A549 (cell line): ENCODE results near the gene SLC11A1.

ENCODE experiments used
- CHD2 ChIP-seq: fragments of 150-350 bp; IDR thresholded peaks from 2 replicates; pipeline ENCODE4 v1.6.1; 2014; ENCODE audit warnings: low read length; ENCODE audit not compliant: partially characterized antibody
- NR3C1 ChIP-seq: fragments of >200 bp; sonication (Bioruptor Twin); formaldehyde crosslinking; IDR thresholded peaks from 3 replicates; pipeline ENCODE4 v1.6.1; 2017
- RAD21 ChIP-seq, 2 experiments: fragments of >200 bp in 1 of 2; sonication (Bioruptor Twin) in 1 of 2; formaldehyde crosslinking in 1 of 2; IDR thresholded peaks in 1 of 2; conservative IDR thresholded peaks in 1 of 2; 2 replicates in 1 of 2; 3 replicates in 1 of 2; pipeline ENCODE4 v1.6.1; 2012 to 2018; ENCODE audit warnings: inconsistent platforms in 1 of 2
- SMC3 ChIP-seq: fragments of >200 bp; sonication (Bioruptor Twin); formaldehyde crosslinking; IDR thresholded peaks from 3 replicates; pipeline ENCODE4 v1.6.1; 2018; ENCODE audit warnings: inconsistent platforms
- TF ChIP-seq, protein P1 (sequence below): fragments of >200 bp; sonication (Bioruptor Twin); formaldehyde crosslinking; IDR thresholded peaks from 3 replicates; pipeline ENCODE4 v1.5.1; 2016
- TF ChIP-seq, protein P2 (sequence below): fragments of 450-650 bp; IDR thresholded peaks from 2 replicates; pipeline ENCODE4 v1.6.1; 2014; ENCODE audit warnings: antibody characterized with exemption

DNA sequence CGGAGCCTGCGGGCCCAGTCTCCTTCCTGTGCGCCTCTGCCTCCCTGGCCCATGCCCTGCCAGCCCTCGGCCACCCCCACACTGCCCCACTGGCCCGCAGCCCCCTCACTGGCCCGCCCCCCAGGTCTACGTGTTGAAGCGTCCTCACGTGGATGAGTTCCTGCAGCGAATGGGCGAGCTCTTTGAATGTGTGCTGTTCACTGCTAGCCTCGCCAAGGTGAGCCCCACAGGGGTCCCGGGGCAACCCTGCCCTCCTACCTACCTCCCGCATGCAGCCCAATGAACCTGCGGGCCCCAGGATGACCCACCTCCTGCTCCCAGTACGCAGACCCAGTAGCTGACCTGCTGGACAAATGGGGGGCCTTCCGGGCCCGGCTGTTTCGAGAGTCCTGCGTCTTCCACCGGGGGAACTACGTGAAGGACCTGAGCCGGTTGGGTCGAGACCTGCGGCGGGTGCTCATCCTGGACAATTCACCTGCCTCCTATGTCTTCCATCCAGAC lies 20.9 kb downstream of the SLC11A1 start:
- no peak for TF ChIP-seq SMC3
- no peak for TF ChIP-seq RAD21 (conservative IDR thresholded peaks at IDR 0.05 in 1 of 2, IDR thresholded peaks at IDR 0.05 in 1 of 2)
- TF ChIP-seq, protein P1, sequence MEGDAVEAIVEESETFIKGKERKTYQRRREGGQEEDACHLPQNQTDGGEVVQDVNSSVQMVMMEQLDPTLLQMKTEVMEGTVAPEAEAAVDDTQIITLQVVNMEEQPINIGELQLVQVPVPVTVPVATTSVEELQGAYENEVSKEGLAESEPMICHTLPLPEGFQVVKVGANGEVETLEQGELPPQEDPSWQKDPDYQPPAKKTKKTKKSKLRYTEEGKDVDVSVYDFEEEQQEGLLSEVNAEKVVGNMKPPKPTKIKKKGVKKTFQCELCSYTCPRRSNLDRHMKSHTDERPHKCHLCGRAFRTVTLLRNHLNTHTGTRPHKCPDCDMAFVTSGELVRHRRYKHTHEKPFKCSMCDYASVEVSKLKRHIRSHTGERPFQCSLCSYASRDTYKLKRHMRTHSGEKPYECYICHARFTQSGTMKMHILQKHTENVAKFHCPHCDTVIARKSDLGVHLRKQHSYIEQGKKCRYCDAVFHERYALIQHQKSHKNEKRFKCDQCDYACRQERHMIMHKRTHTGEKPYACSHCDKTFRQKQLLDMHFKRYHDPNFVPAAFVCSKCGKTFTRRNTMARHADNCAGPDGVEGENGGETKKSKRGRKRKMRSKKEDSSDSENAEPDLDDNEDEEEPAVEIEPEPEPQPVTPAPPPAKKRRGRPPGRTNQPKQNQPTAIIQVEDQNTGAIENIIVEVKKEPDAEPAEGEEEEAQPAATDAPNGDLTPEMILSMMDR, result no peak
- TF ChIP-seq, protein P2, sequence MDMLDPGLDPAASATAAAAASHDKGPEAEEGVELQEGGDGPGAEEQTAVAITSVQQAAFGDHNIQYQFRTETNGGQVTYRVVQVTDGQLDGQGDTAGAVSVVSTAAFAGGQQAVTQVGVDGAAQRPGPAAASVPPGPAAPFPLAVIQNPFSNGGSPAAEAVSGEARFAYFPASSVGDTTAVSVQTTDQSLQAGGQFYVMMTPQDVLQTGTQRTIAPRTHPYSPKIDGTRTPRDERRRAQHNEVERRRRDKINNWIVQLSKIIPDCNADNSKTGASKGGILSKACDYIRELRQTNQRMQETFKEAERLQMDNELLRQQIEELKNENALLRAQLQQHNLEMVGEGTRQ, result no peak
- TF ChIP-seq NR3C1, result no peak
- TF ChIP-seq CHD2, result no peak
